K562 (cell line): ENCODE data around the gene OST4.

Source experiments
- CBX2 ChIP-seq: fragments of 200-600 bp; sonication (generic); IDR thresholded peaks from one replicate; pipeline ENCODE4 v1.6.1; 2012; ENCODE audit warnings: mild to moderate bottlenecking, low read length, inconsistent platforms; ENCODE audit not compliant: insufficient read depth, poor library complexity, severe bottlenecking
- TAF1 ChIP-seq: IDR thresholded peaks from 2 replicates; pipeline ENCODE4 v1.6.1; 2011; ENCODE audit warnings: mild to moderate bottlenecking, low read length, moderate library complexity; ENCODE audit not compliant: insufficient read depth, control insufficient read depth, severe bottlenecking; ENCODE audit errors: extremely low read depth
- TCF7L2 ChIP-seq: fragments of 150-350 bp; IDR thresholded peaks from 2 replicates; pipeline ENCODE4 v1.6.1; 2016; ENCODE audit warnings: low read depth, mild to moderate bottlenecking, low read length, moderate library complexity
- TF ChIP-seq, protein P1 (sequence below), 3 experiments: IDR thresholded peaks in 2 of 3; conservative IDR thresholded peaks in 1 of 3; 2 replicates each; pipeline ENCODE4 v1.5.1; 2011 to 2012; ENCODE audit warnings: low read length in 3 of 3, mild to moderate bottlenecking in 3 of 3, control low read depth in 2 of 3, improper control_type of control experiment in 1 of 3, inconsistent platforms in 1 of 3, low read depth in 1 of 3, mixed read lengths in 1 of 3, moderate library complexity in 1 of 3; ENCODE audit not compliant: insufficient read depth in 2 of 3

DNA sequence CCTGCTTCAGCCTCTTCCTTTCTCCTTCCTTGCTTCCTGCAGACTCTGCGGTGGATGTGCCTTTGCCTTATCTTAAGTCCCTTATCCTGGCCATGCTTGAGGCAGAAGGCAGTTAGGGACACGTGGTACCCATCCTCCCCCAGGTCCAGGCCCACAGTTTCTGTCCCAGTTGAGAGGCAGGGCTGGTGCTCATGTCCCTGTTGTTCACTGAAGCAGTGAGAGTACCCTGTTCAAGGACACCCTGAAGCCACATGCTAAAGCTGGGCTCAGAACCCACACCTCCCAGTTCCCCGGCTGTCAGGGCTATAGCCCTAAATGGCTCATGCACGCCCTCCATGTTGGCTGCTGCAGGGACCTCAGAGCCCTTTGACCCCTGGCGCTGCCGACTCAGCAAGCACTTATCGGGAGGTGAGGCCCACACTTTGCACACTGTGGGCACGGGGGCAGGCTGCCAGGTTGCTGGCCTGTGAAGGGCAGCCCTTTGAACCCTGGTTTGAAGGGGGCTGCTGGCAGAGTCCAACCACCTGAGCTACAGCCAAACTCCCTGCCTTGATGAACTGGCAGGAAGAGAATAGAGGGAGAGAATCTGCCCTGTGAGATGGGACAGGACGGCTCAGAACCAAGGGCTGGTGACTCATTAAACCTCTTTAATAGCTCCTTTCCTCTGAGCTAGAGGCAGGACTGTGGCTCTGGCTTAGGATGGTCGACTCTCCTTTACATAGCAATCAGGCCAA is 21.4 kb upstream of the OST4 start:
- TF ChIP-seq, protein P1, sequence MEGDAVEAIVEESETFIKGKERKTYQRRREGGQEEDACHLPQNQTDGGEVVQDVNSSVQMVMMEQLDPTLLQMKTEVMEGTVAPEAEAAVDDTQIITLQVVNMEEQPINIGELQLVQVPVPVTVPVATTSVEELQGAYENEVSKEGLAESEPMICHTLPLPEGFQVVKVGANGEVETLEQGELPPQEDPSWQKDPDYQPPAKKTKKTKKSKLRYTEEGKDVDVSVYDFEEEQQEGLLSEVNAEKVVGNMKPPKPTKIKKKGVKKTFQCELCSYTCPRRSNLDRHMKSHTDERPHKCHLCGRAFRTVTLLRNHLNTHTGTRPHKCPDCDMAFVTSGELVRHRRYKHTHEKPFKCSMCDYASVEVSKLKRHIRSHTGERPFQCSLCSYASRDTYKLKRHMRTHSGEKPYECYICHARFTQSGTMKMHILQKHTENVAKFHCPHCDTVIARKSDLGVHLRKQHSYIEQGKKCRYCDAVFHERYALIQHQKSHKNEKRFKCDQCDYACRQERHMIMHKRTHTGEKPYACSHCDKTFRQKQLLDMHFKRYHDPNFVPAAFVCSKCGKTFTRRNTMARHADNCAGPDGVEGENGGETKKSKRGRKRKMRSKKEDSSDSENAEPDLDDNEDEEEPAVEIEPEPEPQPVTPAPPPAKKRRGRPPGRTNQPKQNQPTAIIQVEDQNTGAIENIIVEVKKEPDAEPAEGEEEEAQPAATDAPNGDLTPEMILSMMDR (IDR thresholded peaks at IDR 0.05 in 2 of 3, conservative IDR thresholded peaks at IDR 0.05 in 1 of 3; ENCODE audit: insufficient read depth in 2 of 3, low read depth in 1 of 3, low read length in 3 of 3), result no peak
- TF ChIP-seq TAF1 (no peak), CBX2 (no peak), TCF7L2 (no peak)
